ENCODE data around the gene HOXA10.
A peak's percentile ranks its signal among the peaks of the same experiment; 100 is the strongest.

Gene HOXA10

GRCh38 chr7:27168265-27168947, 5.7 kb downstream of the HOXA10 start:
- TF ChIP-seq CTCF (conservative IDR thresholded peaks at IDR 0.05) = no peak; the same call in 1 of the 2 replicates
- peak overlapping the region; percentile 99 for H3K27ac ChIP-seq

DNA sequence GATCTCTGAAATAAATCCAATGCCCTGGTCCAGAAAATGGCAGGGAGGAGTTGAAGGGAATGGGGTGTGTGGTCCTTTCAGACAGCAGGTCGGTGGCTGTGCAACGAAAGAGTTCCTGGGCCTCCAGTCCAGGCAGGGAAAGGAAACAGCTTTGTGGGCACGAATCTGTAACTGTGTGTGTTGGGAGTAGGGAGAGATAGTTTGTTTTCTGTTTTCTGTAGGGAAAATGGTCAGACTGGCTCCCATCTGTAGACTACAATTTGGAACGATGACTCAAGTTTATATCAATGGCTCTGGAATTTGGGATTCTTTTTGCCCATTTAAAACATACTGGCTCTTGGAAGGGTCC, 6.2 kb downstream of the HOXA10 start:
- no peak for TF ChIP-seq CTCF (conservative IDR thresholded peaks at IDR 0.05)
- H3K27ac ChIP-seq = peak overlapping the region; percentile 99

DNA sequence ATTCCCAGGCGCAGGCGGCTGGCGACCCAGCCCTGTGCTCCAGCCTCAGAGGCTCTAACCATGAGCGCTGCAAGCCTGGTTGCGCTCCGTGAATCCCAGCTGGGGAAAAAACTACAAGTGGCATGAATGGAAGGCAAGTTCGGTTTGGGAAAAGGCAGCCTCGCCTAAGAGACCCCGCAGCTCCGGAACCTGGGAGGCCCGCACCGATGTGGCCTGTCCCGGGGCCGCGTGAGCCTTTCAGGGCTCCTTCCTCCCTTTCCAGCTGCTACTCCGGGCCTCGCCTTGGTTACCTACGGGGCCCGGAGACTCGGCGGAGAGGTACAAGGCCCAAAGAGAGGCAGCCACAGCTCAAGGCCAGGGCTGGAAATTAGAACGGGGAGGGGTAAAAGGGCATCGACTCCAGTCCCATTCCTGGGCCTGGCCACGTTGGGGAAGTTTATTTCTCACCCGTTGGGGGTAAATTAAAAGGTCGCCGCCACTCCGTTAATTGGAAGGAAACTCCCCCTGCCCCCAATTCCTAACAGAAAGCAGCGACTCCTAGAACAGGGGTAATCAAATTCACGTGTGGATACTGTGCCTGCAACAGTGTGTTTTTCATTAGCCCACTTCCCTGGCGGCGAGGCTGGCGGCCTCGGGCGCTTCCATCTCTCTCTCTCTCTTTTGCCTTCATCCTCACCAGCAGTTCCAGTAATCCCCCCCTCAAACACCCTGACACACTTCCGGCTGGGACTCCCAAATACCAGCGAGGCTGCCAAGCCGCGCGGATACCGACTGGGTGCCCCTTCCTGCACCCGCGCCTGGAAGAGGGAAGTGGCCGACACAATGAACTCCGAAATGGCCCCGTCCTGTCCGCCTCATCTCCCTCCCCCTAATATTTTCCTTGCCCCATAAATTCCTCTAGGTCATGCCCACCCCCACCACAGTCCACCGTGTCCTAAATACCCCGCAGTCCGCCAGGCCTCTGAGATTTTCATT, 7.3 kb downstream of the HOXA10 start:
- no peak for TF ChIP-seq CTCF (conservative IDR thresholded peaks at IDR 0.05)
- peak overlapping the region; percentile 99 for H3K27ac ChIP-seq

GRCh38 chr7:27165996-27166530, 8.1 kb downstream of the HOXA10 start:
- peak overlapping the region; percentile 99 for H3K27ac ChIP-seq
- TF ChIP-seq CTCF (conservative IDR thresholded peaks at IDR 0.05) = no peak

- peak within 1 kb of the TSS; percentile 99 for H3K27ac ChIP-seq
- TF ChIP-seq CTCF (conservative IDR thresholded peaks at IDR 0.05) = no peak
Observed at GRCh38 chr7:27165089-27165995, 8.8 kb downstream of the HOXA10 start, which contains the start of gene HOXA9. Gene HOXA9 (minus strand): TSS chr7:27165537. CDS start chr7:27165457, 80 bp downstream.

DNA sequence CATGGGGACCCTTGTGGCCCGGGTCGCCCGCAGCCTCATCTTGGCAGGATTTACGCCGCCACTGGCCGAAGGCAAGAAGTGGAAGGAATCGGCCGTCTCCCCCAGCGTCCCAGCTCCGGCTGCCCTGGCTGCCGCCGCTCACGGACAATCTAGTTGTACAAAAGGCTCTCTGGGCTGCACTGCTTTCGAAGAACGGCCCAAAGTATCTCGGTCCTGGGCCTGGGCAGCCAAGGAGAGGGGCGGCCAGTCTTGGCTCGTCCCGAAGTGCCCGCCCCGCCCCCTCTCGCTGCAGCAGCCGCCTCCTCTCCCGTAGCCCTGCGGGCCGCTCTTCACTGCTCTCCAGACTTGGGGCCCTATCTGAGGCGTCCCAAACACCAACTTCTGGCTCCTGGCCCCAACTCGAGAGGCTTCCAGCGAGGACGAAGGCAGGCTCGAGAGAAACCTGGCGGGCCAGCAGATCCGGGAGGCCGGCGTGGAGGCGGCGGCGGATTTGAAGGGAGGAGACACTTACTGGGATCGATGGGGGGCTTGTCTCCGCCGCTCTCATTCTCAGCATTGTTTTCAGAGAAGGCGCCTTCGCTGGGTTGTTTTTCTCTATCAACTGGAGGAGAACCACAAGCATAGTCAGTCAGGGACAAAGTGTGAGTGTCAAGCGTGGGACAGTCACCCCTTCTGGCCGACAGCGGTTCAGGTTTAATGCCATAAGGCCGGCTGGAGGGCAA, 9.6 kb downstream of the HOXA10 start:
- peak; percentile 42 for TF ChIP-seq CTCF (conservative IDR thresholded peaks at IDR 0.05)
- H3K27ac ChIP-seq = peak overlapping the region; percentile 99

Data from VCaP (cell line).